Heart left ventricle (tissue), 13 donors: ENCODE measurements around the gene GATM.

Source experiments
- POLR2A ChIP-seq, 2 donors: fragments of 450-650 bp; IDR thresholded peaks; one replicate each; pipeline ENCODE4 v1.6.1; 2017; ENCODE audit warnings: antibody characterized with exemption in 2 of 2, mild to moderate bottlenecking in 2 of 2, moderate library complexity in 2 of 2
- TF ChIP-seq, protein P1 (sequence below), 12 donors: fragments of 200-600 bp; sonication (generic) in 4 of 12; IDR thresholded peaks; one replicate each; pipeline versions ENCODE4 v1.5.0 to v1.8.0; 2018 to 2022; ENCODE audit warnings: antibody characterized with exemption in 12 of 12, mild to moderate bottlenecking in 5 of 12
- donor health status: ischemic (EF 13 %, LVEDD 7.1; RV severe dilation, severe dysfunction).
- donor health status: DM: no; HTN: yes; CAD: no.
- donor health status: DM: no; HTN: no; CAD: no.
- donor health status: ischemic (EF 25% LVEDD 6.9; RV normal size, moderate dysfunction).
- donor health status: ischemic (EF 25% LVEDD 5.7; RV mildly dilated, moderate dysfunction).
- donor health status: ischemic (EF 35%, LVEDD 5.7; RV mildly dilated, moderate dysfunction).
- donor health status: nonischemic (EF 11% LVEDD 7.7; RV severe dilation, severe dysfunction).
- donor health status: DM: yes; HTN: yes; CAD: no.
- donor health status: PGD.
- donor health status: ischemic (EF 29% LVEDD 5.4; RV normal size, mild dysfunction).
- donor health status: nonischemic (EF 23%, LVEDD 6.1; RV moderate dilation, normal function).

DNA sequence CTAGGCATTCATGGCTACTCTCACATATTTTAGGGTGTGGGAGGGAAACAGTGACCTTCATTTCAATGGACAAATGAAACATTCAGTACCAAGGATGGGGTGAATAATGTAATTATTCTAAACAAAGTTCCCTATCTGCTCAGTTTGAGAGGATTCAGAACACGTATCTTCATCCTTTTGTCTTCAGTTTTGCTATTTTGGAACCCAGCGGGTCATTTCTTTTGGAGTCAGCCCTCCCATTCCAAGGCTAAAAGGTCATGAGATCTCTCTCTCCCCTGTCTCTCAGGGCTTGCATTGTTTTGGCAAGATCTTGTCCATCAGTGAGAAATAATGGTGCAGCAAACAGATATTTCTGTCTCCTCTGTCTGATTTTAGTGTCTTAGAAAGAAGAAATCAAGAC, 16.3 kb upstream of the GATM start:
- no peak for TF ChIP-seq POLR2A (IDR thresholded peaks at IDR 0.05)
- TF ChIP-seq, protein P1, sequence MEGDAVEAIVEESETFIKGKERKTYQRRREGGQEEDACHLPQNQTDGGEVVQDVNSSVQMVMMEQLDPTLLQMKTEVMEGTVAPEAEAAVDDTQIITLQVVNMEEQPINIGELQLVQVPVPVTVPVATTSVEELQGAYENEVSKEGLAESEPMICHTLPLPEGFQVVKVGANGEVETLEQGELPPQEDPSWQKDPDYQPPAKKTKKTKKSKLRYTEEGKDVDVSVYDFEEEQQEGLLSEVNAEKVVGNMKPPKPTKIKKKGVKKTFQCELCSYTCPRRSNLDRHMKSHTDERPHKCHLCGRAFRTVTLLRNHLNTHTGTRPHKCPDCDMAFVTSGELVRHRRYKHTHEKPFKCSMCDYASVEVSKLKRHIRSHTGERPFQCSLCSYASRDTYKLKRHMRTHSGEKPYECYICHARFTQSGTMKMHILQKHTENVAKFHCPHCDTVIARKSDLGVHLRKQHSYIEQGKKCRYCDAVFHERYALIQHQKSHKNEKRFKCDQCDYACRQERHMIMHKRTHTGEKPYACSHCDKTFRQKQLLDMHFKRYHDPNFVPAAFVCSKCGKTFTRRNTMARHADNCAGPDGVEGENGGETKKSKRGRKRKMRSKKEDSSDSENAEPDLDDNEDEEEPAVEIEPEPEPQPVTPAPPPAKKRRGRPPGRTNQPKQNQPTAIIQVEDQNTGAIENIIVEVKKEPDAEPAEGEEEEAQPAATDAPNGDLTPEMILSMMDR (IDR thresholded peaks at IDR 0.05), result no peak
